Subcutaneous abdominal adipose tissue (tissue), 5 donors: ENCODE results near the gene MIGA2.

Experiments used
- H3K27ac ChIP-seq: one replicate; pipeline ENCODE4 v1.7.0; 2013; ENCODE audit warnings: low read depth, mild to moderate bottlenecking, inconsistent platforms, low read length, moderate library complexity
- H3K27me3 ChIP-seq, 5 donors: one replicate each; pipeline ENCODE4 v1.7.0; 2013; ENCODE audit warnings: low read length in 5 of 5, inconsistent platforms in 1 of 5; ENCODE audit not compliant: control insufficient read depth in 5 of 5, insufficient read depth in 4 of 5
- H3K36me3 ChIP-seq, 5 donors: one replicate each; pipeline ENCODE4 v1.7.0; 2013; ENCODE audit warnings: low read length in 5 of 5; ENCODE audit not compliant: control insufficient read depth in 5 of 5, insufficient read depth in 5 of 5
- H3K4me1 ChIP-seq, 5 donors: one replicate each; pipeline ENCODE4 v1.7.0; 2013; ENCODE audit warnings: low read length in 5 of 5, mild to moderate bottlenecking in 3 of 5, moderate library complexity in 1 of 5; ENCODE audit not compliant: control insufficient read depth in 5 of 5, insufficient read depth in 5 of 5
- H3K4me3 ChIP-seq, 5 donors: one replicate each; pipeline ENCODE4 v1.7.0; 2013; ENCODE audit warnings: low read length in 5 of 5, low read depth in 1 of 5
- H3K9ac ChIP-seq, 5 donors: one replicate each; pipeline ENCODE4 v1.7.0; 2013; ENCODE audit warnings: low read length in 5 of 5, mild to moderate bottlenecking in 4 of 5, moderate library complexity in 3 of 5
- H3K9me3 ChIP-seq, 5 donors: one replicate each; pipeline ENCODE4 v1.7.0; 2013; ENCODE audit warnings: low read length in 5 of 5; ENCODE audit not compliant: control insufficient read depth in 5 of 5
- donor health status: healthy.
- donor health status: healthy.
- donor health status: healthy.
- donor health status: healthy.
- donor health status: healthy.

The MIGA2 gene

GRCh38 chr9:129104051-129104450 is 67.6 kb downstream of the MIGA2 start:
- H3K4me1 ChIP-seq: peaks cover 1 to 17% (median 15%) of the 10 kb centered on the region in 5 donors
- no peaks in the 10 kb centered on the region for H3K9me3 ChIP-seq
- no peak overlapping the region for H3K27ac ChIP-seq
- H3K9ac ChIP-seq: no peak overlapping the region
- H3K4me3 ChIP-seq: no peak overlapping the region
- no peaks in the 10 kb centered on the region for H3K27me3 ChIP-seq
- peaks cover 0 to 55% (median 39%) of the 10 kb centered on the region in 5 donors for H3K36me3 ChIP-seq

GRCh38 chr9:129105857-129106694 is 69.7 kb downstream of the MIGA2 start:
- no peak overlapping the region for H3K27ac ChIP-seq
- H3K4me1 ChIP-seq: peaks cover 3 to 33% (median 24%) of the 10 kb centered on the region in 5 donors
- no peak overlapping the region for H3K4me3 ChIP-seq
- no peak overlapping the region for H3K9ac ChIP-seq
- H3K27me3 ChIP-seq: no peaks in the 10 kb centered on the region
- peaks cover 0 to 44% (median 31%) of the 10 kb centered on the region in 5 donors for H3K36me3 ChIP-seq
- H3K9me3 ChIP-seq: no peaks in the 10 kb centered on the region

GRCh38 chr9:129107651-129108050 is 71.2 kb downstream of the MIGA2 start:
- H3K9ac ChIP-seq: no peak overlapping the region
- H3K9me3 ChIP-seq: no peaks in the 10 kb centered on the region
- peaks cover 0 to 29% (median 21%) of the 10 kb centered on the region in 5 donors for H3K36me3 ChIP-seq
- no peak overlapping the region for H3K27ac ChIP-seq
- peaks cover 5 to 44% (median 33%) of the 10 kb centered on the region in 5 donors for H3K4me1 ChIP-seq
- no peak overlapping the region for H3K4me3 ChIP-seq
- H3K27me3 ChIP-seq: no peaks in the 10 kb centered on the region

GRCh38 chr9:129108083-129108804 is 71.8 kb downstream of the MIGA2 start:
- Histone ChIP-seq H3K27ac (no peak overlapping the region), H3K36me3 (peaks cover 0 to 29% (median 21%) of the 10 kb centered on the region in 5 donors), H3K9me3 (no peaks in the 10 kb centered on the region), H3K27me3 (no peaks in the 10 kb centered on the region), H3K4me1 (peaks cover 5 to 39% (median 32%) of the 10 kb centered on the region in 5 donors), H3K4me3 (no peak overlapping the region), H3K9ac (no peak overlapping the region)

GRCh38 chr9:129108805-129109536 is 72.5 kb downstream of the MIGA2 start:
- Histone ChIP-seq H3K27ac (peak overlapping the region; percentile 62), H3K27me3 (no peaks in the 10 kb centered on the region), H3K9me3 (no peaks in the 10 kb centered on the region), H3K4me3 (peak overlapping the region in 3 of 5 donors; percentile 36 to 88 (median 81)), H3K36me3 (peaks cover 0 to 28% (median 21%) of the 10 kb centered on the region in 5 donors), H3K4me1 (peaks cover 3 to 39% (median 30%) of the 10 kb centered on the region in 5 donors), H3K9ac (peak overlapping the region in 2 of 5 donors; percentile 57 to 60)

- Histone ChIP-seq H3K27me3 (no peaks in the 10 kb centered on the region), H3K27ac (peak overlapping the region; percentile 62), H3K36me3 (peaks cover 0 to 28% (median 21%) of the 10 kb centered on the region in 5 donors), H3K9ac (peak overlapping the region in 2 of 5 donors; percentile 57 to 60), H3K9me3 (no peaks in the 10 kb centered on the region), H3K4me1 (peaks cover 3 to 39% (median 30%) of the 10 kb centered on the region in 5 donors), H3K4me3 (peak overlapping the region in 4 of 5 donors; percentile 36 to 88 (median 84))
Observed at GRCh38 chr9:129109537-129109903, 73.1 kb downstream of the MIGA2 start.

- H3K4me1 ChIP-seq: peaks cover 3 to 39% (median 30%) of the 10 kb centered on the region in 5 donors
- peak overlapping the region; percentile 63 to 92 (median 81) for H3K9ac ChIP-seq
- peak overlapping the region; percentile 62 for H3K27ac ChIP-seq
- H3K27me3 ChIP-seq: no peaks in the 10 kb centered on the region
- H3K4me3 ChIP-seq: peak overlapping the region; percentile 72 to 88 (median 81)
- H3K36me3 ChIP-seq: peaks cover 0 to 28% (median 21%) of the 10 kb centered on the region in 5 donors
- H3K9me3 ChIP-seq: no peaks in the 10 kb centered on the region
Observed at GRCh38 chr9:129109952-129110739, 73.7 kb downstream of the MIGA2 start.

GRCh38 chr9:129110740-129111527 is 74.5 kb downstream of the MIGA2 start, which contains the start of the genes CRAT and PTPA:
Gene CRAT, minus strand, starts transcription at chr9:129110793. Its CDS starts 284 bp downstream, at chr9:129110509.
Gene PTPA, plus strand, starts transcription at chr9:129111415. Its CDS starts 186 bp downstream, at chr9:129111601.
- Histone ChIP-seq H3K36me3 (peaks cover 0 to 21% (median 18%) of the 10 kb centered on the region in 5 donors), H3K27ac (peak within 1 kb of the TSS; percentile 96), H3K9me3 (no peaks in the 10 kb centered on the region), H3K27me3 (no peaks in the 10 kb centered on the region), H3K9ac (peak within 1 kb of the TSS; percentile 77 to 92 (median 82)), H3K4me3 (peak within 1 kb of the TSS; percentile 87 to 95 (median 88)), H3K4me1 (peaks cover 3 to 42% (median 30%) of the 10 kb centered on the region in 5 donors)
